ENCODE measurements around the gene FRS3.
A peak's percentile ranks its signal among the peaks of the same experiment; 100 is the strongest.

The FRS3 gene

DNA sequence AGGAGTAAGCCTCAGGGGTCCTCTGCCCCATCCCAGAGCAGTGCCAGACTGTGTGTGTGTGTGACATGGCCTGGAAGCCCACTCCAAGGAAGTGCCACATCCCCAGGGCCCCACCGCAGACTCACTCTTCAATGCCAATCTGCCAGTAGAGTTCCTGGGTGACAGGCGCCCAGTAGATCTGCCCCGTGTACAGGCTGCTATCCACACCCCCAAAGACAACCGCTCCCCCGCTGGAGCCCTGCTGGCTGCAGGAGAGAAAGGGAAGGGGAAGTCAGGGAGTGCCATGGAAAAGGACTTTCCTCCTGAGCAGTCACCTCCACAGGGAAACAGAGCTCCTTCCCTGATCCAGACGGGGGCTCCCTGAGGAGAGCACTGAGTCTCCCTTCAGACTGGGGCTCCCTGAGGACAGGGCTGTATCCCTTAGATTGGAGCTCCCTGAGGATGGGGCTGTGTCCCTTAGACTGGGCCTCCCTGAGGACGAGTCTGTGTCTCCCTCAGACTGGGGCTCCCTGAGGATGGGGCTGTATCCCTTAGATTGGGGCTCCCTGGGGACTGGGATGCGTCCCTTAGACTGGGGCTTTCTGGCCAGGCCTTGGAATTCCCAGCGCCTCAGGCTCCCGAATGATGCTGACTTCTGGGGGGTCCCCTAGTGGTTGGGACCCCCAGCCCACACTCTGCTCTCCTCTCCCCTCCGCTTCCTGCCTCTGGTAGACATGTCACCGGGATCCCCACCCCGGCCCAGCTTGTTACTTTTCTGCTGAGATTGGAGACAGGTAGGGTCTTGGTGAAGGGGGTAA, 39.1 kb downstream of the FRS3 start:
- DNase-seq, result no peak

DNA sequence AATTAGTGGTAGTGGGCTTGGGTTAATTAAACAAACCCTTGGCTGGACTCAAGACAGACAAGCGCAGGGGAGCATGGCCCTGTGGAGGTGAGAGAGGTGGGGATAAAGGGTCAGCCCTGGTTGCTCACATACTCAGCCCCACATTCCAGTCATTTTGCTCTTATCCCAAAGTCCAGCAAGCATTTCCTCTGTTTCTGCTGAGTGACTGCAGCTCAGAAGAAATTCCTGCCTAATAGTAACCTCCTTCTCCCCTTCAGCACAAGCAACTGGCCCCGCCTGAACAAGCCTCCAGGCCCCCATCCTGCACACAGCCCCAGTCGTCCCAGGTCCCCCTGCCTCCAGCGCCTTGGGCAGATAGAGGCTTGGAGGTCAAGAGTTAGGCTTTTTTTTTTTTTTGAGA, 40.7 kb downstream of the FRS3 start:
- DNase-seq, result no peak

DNA sequence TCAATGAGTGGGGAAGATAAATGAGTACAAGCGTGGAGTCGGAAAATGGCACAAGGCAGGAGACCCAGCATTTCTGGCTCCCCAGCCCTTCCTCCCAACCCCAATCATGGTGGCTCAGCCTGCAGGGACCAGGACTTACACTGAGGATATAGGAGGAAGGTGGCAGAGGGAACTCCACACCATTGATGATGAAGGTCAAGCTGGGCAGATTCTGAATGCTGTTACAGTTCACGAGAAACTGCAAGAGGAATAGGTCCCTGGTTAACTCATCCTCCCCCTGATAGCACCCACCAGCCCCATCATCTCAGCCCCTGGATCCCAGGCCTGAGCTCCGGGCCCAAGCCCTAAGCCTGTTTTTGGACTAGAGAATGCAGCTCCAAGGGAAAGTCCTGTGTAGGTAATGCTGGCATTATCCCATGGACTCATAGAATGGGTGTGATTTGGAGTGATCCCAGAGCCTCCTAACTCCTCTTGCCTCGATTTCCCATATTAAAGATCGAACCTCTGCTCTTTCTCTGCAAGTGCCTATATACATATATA, 42.0 kb downstream of the FRS3 start:
- DNase-seq, result no peak

DNA sequence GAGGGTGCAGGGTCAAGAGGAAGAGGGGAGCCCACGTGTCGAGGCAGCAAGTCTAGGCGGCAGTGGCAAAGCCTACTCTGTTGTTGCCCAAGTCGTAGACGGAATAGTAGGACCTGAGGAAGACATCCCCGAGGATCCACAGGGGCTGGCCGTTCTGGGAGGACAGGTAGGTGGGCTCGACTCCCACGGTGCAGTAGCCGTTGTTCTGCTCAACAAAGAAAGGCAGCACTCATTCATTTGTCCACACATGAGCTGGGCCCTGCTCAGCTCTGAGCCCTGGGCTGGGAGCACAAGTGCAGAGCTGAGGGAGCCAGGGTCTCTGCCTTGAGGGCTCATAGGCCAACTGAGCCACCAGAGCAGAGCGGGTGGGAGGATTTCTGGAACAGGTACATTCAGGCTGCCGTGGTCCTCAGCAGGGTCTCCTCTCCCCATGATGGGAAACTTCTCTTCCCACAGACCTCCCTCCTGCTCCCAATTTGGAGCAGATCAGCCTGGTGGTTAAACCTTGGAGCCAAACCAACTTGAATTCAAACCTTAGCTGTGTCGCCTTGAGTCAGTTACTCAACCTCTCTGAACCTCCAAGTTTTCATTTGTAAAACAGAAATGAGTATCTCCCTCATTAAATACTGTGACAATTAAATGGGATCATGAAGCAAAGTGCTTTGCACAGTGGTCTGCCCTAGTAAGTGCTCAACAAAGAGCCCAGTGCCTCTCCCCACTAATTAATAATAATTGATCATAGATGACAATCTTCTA, 42.7 kb downstream of the FRS3 start:
- DNase-seq, result no peak

DNA sequence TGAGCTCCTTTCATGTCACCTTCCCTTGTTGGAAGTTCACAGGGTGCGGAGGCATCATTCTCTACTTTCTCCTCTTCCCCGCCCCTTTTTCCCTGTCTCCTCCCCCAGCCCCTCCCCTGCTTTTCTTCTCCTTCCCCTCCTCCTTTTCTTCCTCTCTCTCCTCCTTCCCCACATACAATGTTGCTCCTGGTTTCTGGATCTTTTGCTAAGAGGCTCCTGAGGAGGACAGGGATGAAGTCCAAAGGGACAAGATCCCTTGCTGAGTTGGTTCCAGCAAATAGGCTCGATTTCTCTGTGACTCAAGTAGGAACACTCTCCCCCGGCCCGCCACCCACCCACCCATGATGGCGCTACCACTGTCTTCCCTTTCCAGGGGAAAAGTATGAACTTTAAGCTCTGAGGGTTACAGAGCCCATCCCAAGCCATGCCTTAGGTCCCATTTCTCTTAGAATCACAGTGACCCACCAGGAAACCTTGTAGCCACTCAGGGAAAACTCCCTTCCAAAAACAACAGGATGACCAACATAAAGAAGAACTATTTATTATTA, 43.4 kb downstream of the FRS3 start:
- DNase-seq, result no peak

DNA sequence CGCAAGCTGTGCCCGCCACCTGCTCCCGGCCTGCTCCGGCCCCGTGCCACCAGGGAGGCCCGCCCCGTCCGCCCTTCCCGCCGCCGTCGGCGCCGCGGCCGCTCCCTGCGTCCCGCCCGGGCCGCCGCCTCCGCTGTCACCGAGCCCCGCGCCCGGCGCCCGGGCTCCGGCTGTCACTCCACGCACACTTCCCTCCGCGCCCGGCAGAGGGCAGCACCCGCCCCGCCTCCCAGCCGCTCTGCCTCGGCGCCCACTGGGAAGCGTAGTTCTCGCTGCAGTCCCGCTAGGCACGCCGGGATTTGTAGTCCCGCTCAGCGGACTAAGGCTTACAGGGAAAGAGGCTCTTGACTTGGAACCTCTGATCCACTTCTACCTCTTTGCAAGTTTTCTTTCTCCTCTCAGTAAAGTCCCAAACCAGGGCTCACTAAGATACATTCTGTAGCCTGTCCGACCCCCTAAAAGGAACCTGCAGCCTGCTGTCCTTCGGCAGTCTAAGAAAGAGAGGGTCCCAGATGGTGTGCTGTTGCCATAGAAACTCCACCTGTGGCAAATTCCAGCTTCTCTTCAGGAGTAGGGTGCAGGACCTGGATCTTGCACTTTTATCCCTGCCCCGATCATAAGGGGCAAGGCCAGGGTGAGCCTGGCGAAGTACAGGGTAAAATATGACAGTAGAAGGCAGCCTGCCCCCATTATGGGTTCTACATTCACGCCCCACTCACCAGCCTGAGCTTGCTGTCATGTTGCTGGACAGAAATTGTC, 44.1 kb downstream of the FRS3 start, which contains the start of gene TFEB:
Gene TFEB, minus strand, starts transcription at position 182 of the 759 bp plus-strand sequence. CDS start 44,395 bp downstream, outside the sequence.
- DNase-seq, result peak; percentile 83

DNA sequence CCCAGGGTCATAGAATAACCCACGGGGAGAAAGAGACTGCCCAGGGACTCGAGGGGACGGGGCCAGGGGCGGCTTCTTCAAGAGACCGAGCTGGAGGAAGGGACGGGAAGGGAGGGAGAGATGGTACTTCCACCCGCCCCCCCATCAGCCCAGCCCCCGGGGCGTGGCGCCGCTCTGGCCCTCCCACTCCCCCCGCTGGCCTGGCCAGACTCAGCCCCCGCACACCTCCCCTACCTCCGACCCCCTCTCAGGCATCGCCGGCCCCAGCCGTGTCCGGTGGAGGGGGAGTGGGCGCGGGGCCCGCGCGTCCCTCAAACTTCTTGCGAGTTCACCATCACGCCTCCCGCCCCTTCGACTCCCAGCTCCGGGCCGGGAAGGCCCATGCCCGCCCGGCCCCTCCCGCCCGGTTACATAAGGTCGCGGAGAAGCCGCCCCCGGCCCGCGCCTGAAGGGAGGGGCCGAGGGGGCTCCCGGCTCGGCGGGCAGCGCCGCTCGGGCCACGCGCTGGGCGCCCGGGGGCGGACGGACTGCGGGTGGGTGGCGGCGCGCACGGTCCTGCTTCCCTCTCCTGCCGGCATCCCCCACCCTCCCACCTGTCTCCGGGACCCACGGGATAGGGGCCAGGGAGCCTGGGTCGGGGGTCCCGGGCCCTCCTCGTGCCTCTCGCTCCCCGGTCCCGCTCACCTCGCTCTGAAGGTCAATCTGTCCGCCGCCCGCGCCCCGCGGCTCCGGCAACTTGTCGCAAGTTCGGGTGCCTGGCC, 44.9 kb downstream of the FRS3 start:
- DNase-seq, result peak; percentile 38

DNA sequence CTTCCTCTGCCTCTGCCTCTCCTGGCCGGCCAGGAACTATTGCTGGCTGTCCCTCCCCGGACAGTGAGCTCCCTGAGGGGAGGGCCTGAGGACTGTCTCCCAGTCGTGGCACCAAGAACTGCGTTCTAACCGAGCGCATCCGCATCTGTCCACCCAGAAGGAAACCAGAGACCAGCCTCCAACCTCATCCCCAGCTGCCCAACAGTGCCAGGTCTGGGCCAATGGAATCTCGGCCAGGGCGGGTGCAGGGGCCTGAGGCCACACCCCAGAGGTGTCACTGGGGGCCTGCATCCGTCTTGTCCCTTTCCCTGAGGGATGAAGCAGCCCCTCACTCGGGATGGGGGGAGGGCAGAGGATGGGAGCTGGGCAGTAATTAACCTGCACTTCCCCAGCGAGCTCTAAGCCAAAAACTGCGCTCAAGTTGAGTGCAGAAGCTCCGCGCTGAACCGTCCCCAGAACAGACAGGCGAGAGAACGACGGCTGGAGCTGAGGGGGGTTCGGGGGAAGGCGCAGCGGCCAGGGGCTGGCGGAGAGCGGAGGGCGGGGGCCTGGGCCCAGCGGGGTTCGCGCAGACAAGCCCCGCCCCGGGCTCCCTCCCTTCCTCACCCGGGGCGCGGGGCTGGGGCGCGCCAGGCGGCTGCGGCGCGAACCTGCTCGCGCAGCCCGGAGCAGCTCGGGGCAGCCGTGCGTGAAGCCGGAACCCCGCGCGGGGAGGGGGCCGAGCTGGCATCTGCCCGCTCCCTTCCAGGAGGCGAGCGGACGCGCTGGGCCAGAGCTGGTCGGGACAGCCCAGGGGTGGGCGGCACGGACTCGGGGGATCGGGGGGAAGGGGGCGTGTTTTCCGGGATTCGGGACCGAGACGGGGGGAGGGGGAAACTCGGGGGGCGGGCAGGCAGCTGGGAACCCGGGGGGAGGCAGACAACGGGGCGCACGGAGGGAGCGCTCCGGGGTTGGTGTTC, 45.7 kb downstream of the FRS3 start:
- peak; percentile 44 for DNase-seq

DNA sequence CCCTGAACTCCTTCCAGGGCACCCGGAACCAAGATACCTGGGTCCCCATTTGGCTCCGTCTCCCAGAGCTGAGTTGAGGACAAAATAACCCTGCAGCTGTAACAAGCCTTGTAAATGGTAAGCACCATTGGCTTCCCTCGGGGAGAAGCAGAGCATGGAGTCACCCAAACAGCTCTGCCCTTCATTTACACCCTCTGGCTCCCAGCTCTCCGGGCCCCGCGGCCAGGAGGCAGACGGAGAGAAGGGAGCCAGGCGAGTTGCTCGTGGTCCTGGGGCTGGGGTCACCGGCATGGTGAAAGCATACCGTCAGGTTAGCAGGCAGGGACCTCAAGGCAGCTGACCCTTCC, 46.4 kb downstream of the FRS3 start:
- no peak for DNase-seq

DNA sequence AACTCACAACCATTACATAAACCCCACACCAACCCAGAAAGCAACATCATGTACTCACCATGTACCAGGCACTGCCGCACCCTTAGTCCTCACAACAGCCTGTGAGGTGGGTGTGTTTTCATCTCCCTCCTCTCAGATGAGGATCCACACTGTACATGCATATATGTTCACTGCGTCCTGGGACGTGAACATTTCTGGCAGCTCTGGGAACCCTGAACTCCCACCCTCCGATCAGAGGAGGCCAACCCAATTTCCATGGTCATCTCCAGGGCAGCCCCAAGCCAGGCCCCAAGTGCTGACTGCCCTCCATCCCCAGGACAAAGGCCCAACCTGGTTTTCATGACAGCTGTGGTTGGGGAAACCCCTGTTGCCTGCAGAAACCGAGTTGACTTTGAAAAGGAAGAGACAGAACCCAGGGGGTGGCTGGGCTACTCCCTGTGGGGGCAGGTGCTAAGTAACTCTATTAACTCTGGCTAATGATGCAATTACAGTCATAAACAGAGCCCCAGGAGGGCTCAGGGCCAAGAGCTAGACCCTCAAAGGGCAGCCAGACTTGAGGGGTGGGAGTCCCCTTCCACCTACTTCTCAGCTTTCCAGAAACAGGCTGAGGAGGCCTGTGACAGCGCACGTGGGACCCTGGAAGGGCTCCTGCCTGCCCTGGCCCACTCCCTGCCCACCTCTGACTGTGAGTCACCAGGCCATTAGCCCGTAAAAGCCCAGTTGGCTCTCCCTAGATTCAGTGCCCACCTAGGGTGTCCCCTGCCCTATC, 46.9 kb downstream of the FRS3 start:
- DNase-seq, result no peak

DNA sequence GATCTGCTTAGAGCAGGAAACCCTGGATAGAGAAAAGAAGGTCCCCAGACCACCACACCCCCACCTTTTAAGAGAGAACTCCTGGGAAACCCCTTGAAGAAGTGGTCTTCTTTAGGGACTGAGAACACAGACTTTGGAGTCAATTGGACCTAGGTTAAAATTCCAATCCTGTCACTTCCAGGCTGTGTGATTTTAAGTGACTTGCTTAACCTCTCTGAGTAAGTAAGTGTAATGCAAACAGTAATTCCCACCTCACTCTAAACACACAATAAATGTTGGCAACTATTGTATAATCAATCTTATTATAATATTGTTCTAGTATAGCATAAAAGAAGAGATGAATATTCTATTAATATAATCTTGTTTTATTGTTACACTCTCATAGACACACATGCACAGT, 47.6 kb downstream of the FRS3 start:
- no peak for DNase-seq

DNA sequence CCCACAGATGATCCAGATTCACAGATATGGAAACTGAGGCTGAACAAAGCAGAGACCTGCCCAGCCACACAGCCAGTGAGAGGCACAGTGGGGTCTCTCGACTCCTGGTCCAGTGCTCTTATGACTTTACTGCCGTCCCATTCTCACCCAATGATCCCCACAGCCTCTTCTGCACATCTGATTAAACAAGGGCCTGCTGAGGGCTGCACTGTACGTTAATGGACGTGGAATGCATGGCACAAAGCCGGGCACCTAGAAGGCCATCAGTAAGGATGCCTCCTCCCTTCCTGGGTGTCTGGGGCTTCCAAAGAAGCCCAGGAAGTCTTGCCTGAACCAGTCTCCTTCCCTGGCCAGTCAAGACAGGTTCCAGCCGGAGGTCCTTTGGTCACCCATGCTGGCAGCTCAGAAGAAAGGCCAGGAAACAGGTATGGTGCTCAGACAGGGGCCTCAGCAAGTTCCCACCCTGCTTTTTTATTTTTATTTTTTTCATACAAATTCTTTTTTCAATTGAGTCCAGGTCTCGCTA, 48.1 kb downstream of the FRS3 start:
- DNase-seq, result no peak

DNA sequence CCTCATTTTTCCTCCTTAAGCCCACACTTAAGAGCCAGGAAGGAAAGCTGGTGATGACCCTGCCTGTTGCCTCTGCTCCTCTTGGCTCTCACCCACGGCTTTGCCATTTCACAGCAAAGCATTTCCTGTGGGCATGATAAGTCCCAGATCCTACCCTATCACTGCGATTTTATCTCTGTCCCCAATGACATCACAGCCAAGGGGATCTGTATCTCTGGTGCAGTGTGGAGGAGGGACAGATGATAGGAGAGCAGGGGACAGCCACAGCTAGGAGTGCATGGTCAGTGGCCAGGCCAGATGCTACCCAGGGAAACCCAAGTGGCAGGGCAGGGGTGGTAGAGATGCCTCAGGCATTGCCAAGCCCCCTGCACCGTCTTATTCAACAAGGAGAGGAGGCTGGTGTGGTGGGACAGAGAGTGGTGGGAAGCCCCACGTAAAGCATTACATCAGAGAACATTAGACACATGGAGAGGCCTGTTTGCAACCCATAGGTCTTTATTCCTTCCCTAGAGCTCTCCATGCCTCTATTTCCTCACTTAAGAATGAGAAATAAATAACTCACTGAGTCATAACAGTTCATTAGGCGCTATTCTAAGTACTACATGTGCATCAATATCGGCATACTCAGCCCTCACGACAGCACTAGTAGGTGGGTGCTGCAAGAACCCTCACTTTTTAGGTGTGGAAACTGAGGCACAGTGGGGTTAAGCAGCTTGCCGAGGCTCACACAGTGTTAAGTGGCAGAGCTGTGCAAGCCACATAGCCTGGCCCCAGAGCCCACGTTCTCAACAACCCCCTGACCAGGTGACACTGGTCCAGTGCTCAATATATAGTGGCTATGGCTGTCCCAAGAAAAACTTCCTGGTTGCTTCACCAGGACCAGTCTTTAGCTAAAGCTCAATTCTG, 48.9 kb downstream of the FRS3 start:
- DNase-seq, result no peak

DNA sequence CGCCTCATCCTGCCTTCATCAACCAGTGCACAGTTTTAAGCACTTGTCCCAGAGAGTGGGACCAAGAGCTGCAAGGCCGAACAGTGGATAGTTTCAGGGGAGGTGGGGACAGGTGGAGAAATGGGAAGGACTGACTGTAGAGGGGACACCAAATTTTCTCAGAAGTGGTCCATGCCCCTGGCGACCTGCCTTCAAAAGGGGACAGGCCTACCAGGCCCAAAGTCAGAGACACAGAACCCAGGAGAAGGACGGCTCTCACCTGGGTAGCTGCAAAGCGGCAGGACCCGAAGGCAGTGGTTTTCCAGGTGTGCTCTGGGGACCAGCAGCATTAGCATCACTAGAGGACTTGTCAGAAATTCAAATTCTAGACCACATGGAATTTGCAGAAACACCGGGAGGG, 50.1 kb downstream of the FRS3 start:
- DNase-seq, result no peak

DNA sequence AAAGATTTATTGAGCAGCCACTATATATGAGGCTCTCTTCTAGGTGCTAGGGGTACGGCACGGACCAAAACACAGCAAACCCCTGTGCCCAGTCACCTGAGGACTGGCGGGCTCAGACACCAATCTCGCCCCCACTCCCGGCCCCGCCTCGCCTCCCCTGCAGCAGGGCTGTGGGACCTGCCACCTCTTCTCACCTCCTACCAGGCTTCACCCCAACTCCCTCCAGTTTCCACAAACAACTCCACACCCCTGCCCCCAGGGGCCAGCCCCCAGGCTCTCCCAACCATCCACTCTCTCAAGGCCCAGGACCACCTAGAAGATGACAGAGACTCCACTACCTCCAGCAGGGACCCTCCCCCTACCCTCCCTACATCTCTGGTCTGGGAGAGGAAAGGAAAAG, 50.7 kb downstream of the FRS3 start:
- no peak for DNase-seq

DNA sequence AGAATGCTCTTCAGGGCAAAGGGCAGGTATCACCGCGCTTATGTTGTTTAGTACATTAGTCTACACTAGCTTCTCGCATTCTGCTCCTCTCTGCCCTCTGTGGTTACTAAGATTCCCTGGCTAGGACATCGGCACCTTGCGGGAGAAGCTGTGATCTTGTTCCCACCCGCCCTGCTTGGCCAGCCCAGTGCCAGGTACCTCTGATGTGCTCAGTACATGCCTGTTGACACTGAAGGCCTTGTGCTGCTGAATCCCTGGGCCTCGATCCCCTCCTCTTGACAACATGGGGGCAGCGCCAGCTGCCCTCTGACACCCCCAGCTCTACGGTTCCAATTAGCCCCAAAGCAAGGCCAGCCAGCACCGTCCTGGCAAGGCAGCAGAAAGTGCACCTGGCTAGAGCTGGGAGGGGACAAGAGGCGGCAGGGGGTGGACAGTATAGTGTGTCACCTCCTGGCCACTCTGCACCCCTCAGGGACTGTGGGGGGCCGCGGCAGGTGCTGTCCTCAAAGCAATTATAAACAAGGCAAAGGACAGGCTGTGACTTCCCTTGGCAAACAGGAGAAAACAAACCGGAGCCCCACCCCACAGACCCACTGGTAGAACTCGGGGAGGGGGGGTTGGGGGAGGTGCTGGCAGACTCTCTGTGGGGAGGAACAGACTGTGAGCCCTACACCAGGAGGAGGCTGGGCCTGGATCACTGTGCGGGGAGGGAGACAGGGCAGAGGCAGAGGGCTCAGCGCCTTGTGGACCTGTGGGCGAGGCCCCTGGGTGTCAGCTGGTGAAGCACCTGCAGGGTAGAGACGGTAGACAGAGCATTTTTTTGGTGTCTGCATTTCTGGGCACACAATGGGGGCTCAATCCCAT, 51.4 kb downstream of the FRS3 start:
- no peak for DNase-seq

DNA sequence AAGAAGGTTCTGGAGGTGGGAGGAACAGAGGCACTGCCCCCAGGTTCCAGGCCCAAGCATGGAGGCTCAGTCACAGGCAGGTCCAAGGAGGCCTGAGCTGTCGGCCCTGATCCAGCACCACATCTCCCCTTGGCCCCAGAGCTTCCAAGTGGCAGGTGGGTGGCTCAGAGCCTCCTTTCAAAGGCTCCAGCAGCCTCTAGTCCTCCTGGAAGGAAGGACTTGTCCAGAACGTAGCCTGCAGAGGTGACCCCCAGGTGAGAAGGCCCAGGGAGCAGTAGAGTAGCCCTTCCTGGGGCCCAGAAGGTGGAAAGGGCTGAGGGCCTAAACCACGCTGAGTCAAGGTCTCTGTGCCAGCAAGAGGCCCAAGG, 52.0 kb downstream of the FRS3 start:
- no peak for DNase-seq

DNA sequence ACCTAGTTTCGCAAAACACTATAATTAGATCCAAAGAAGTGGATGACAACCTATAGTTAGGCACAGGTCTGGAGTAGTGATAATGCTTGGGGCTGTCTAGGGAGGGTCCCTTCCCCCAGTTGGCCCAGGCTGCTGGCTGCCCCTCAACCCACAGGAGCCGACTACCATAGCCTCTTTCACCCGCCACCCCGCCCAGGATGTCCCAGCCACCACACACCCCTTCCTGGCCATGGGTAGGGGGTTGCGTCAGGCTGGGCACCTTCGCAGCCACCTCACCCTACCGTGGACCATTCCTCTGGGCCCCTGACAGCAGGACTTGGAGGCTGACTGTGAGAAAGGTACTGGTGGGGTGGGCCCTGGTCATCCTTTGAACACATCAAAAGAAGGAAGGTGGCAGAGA, 52.8 kb downstream of the FRS3 start:
- DNase-seq, result no peak

Data from NCI-H1436 (cell line).